ENCODE data around the gene SCUBE1.

GRCh38 chr22:43275545-43276317 lies 67.4 kb downstream of the SCUBE1 start:
- TF ChIP-seq CTCF (IDR thresholded peaks at IDR 0.05) (no peak), TCF7L2 (IDR thresholded peaks at IDR 0.05; ENCODE audit: low read depth, low read length) (no peak), POLR2AphosphoS5 (IDR thresholded peaks at IDR 0.05; ENCODE audit: low read depth, low read length) (no peak)
